Effector memory CD8-positive, alpha-beta T cell (primary cell): Measurements from ENCODE around the gene MARF1.
"Not testable (repeated sequence)": the region's sequence is repeated elsewhere in the genome, so short reads cannot be mapped to it uniquely, and the experiment has no call there.

Source experiments
- ATAC-seq: fragments of 150-1000 bp; cut with Tn5 transposase; replicated peaks from 2 replicates; pipeline ENCODE4 v1.10.0; 2021; ENCODE audit warnings: mild to moderate bottlenecking, moderate library complexity
- DNase-seq, 3 experiments: peaks; one replicate each; pipeline ENCODE4 v3.0.0; 2021
- H3K27ac Mint-ChIP-seq, 2 donors: one replicate each; pipeline ENCODE4 v1.8.0; 2022; ENCODE audit warnings: mild to moderate bottlenecking in 2 of 2, mixed read lengths in 2 of 2, moderate library complexity in 2 of 2
- H3K27me3 Mint-ChIP-seq, 2 donors: one replicate each; pipeline ENCODE4 v1.8.0; 2022; ENCODE audit warnings: mixed read lengths in 2 of 2
- H3K36me3 Mint-ChIP-seq: one replicate; pipeline ENCODE4 v1.8.0; 2022; ENCODE audit warnings: mild to moderate bottlenecking, moderate library complexity, mixed read lengths; ENCODE audit not compliant: insufficient read depth
- H3K4me1 Mint-ChIP-seq, 2 donors: one replicate each; pipeline ENCODE4 v1.8.0; 2022; ENCODE audit warnings: low read depth in 2 of 2, mixed read lengths in 2 of 2
- H3K4me3 Mint-ChIP-seq, 2 donors: one replicate each; pipeline ENCODE4 v1.8.0; 2022; ENCODE audit warnings: mild to moderate bottlenecking in 2 of 2, mixed read lengths in 2 of 2, moderate library complexity in 2 of 2
- H3K9me3 Mint-ChIP-seq, 2 donors: one replicate each; pipeline ENCODE4 v1.8.0; 2022; ENCODE audit warnings: mixed read lengths in 2 of 2

MARF1 gene

GRCh38 chr16:15552507-15552906 lies 90.4 kb downstream of the MARF1 start:
- Mint-ChIP-seq H3K4me3 (no peak overlapping the region), H3K4me1 (peaks cover 2 to 3% of the 10 kb centered on the region in 2 donors), H3K36me3 (no peaks in the 10 kb centered on the region), H3K27me3 (no peaks in the 10 kb centered on the region), H3K27ac (peak overlapping the region in 1 of 2 donors; percentile 26), H3K9me3 (no peaks in the 10 kb centered on the region)
- ATAC-seq = no peak
- DNase-seq = no peak

GRCh38 chr16:15548482-15548891 lies 94.5 kb downstream of the MARF1 start:
- Mint-ChIP-seq H3K4me1 (peaks cover 2 to 3% of the 10 kb centered on the region in 2 donors), H3K27ac (no peak overlapping the region), H3K27me3 (no peaks in the 10 kb centered on the region), H3K36me3 (peaks cover 3% of the 10 kb centered on the region), H3K4me3 (no peak overlapping the region), H3K9me3 (no peaks in the 10 kb centered on the region)
- ATAC-seq (no peak), DNase-seq (no peak)

- Mint-ChIP-seq H3K4me3 (no peak overlapping the region), H3K36me3 (peaks cover 3% of the 10 kb centered on the region), H3K27me3 (no peaks in the 10 kb centered on the region), H3K9me3 (no peaks in the 10 kb centered on the region), H3K27ac (no peak overlapping the region), H3K4me1 (peaks cover 5 to 7% of the 10 kb centered on the region in 2 donors)
- DNase-seq (no peak), ATAC-seq (no peak)
Observed at GRCh38 chr16:15547768-15548096, 95.2 kb downstream of the MARF1 start.

- H3K4me3 Mint-ChIP-seq, H3K36me3 Mint-ChIP-seq, H3K9me3 Mint-ChIP-seq, ATAC-seq, H3K27ac Mint-ChIP-seq, DNase-seq, H3K27me3 Mint-ChIP-seq: not testable (repeated sequence)
- H3K4me1 Mint-ChIP-seq = peaks cover 10 to 12% of the 10 kb centered on the region in 2 donors
Observed at GRCh38 chr16:15547072-15547767, 95.7 kb downstream of the MARF1 start.

GRCh38 chr16:15545544-15545943 lies 97.4 kb downstream of the MARF1 start:
- Mint-ChIP-seq H3K27me3 (no peaks in the 10 kb centered on the region), H3K4me1 (peaks cover 8 to 11% of the 10 kb centered on the region in 2 donors), H3K36me3 (peaks cover 3% of the 10 kb centered on the region), H3K9me3 (no peaks in the 10 kb centered on the region), H3K27ac (no peak overlapping the region), H3K4me3 (no peak overlapping the region)
- DNase-seq (no peak), ATAC-seq (no peak)

GRCh38 chr16:15544405-15544804 lies 98.5 kb downstream of the MARF1 start:
- ATAC-seq (no peak), DNase-seq (no peak)
- H3K36me3 Mint-ChIP-seq = peaks cover 3% of the 10 kb centered on the region
- no peak overlapping the region for H3K4me3 Mint-ChIP-seq
- H3K9me3 Mint-ChIP-seq = no peaks in the 10 kb centered on the region
- H3K27ac Mint-ChIP-seq = no peak overlapping the region
- H3K27me3 Mint-ChIP-seq = no peaks in the 10 kb centered on the region
- H3K4me1 Mint-ChIP-seq = peaks cover 8 to 11% of the 10 kb centered on the region in 2 donors
